Stimulated activated naive CD8-positive, alpha-beta T cell treated with anti-CD3 and anti-CD28 coated beads, Interleukin-15, Interleukin-2, amounts not matched to agents 100 ng/mL and 50 ng/mL, for 24 hours (primary cell): ENCODE results near the gene ARCN1.

Experiments used
- H3K27ac Mint-ChIP-seq: one replicate; pipeline ENCODE4 v1.8.0; 2021; ENCODE audit warnings: mild to moderate bottlenecking, mixed read lengths
- H3K27me3 Mint-ChIP-seq: one replicate; pipeline ENCODE4 v1.8.0; 2021; ENCODE audit warnings: mixed read lengths
- H3K36me3 Mint-ChIP-seq: one replicate; pipeline ENCODE4 v1.8.0; 2021; ENCODE audit warnings: low read depth, mixed read lengths
- H3K4me1 Mint-ChIP-seq: one replicate; pipeline ENCODE4 v1.8.0; 2021; ENCODE audit warnings: low read depth, mixed read lengths
- H3K4me3 Mint-ChIP-seq: one replicate; pipeline ENCODE4 v1.8.0; 2021; ENCODE audit warnings: mild to moderate bottlenecking, mixed read lengths
- H3K9me3 Mint-ChIP-seq: one replicate; pipeline ENCODE4 v1.8.0; 2021; ENCODE audit warnings: mixed read lengths

Gene ARCN1

GRCh38 chr11:118572061-118572980 is at the start of gene ARCN1:
TSS of gene ARCN1 (plus strand) at chr11:118572409. CDS start at chr11:118572548, 139 bp downstream.
- Mint-ChIP-seq H3K4me1 (peaks cover 53% of the 10 kb centered on the region), H3K27ac (peak within 1 kb of the TSS; percentile 96), H3K4me3 (peak within 1 kb of the TSS; percentile 100), H3K27me3 (no peaks in the 10 kb centered on the region), H3K9me3 (no peaks in the 10 kb centered on the region), H3K36me3 (peaks cover 16% of the 10 kb centered on the region)

GRCh38 chr11:118522571-118523072 is 49.6 kb upstream of the ARCN1 start:
- no peaks in the 10 kb centered on the region for H3K9me3 Mint-ChIP-seq
- peaks cover 46% of the 10 kb centered on the region for H3K36me3 Mint-ChIP-seq
- no peaks in the 10 kb centered on the region for H3K4me1 Mint-ChIP-seq
- no peak overlapping the region for H3K4me3 Mint-ChIP-seq
- H3K27me3 Mint-ChIP-seq = no peaks in the 10 kb centered on the region
- peak overlapping the region; percentile 13 for H3K27ac Mint-ChIP-seq

- no peak overlapping the region for H3K27ac Mint-ChIP-seq
- peaks cover 39% of the 10 kb centered on the region for H3K36me3 Mint-ChIP-seq
Observed at GRCh38 chr11:118524356-118524755, 47.9 kb upstream of the ARCN1 start.

GRCh38 chr11:118524757-118525470 is 47.3 kb upstream of the ARCN1 start:
- peaks cover 34% of the 10 kb centered on the region for H3K36me3 Mint-ChIP-seq
- H3K27me3 Mint-ChIP-seq = no peaks in the 10 kb centered on the region
- no peak overlapping the region for H3K4me3 Mint-ChIP-seq
- H3K9me3 Mint-ChIP-seq = no peaks in the 10 kb centered on the region
- peaks cover 9% of the 10 kb centered on the region for H3K4me1 Mint-ChIP-seq
- no peak overlapping the region for H3K27ac Mint-ChIP-seq

More at GRCh38 chr11:118524356-118524755, 47.9 kb upstream of the ARCN1 start:
- Mint-ChIP-seq H3K9me3 (no peaks in the 10 kb centered on the region), H3K4me1 (peaks cover 4% of the 10 kb centered on the region), H3K4me3 (no peak overlapping the region), H3K27me3 (no peaks in the 10 kb centered on the region)

- peaks cover 18% of the 10 kb centered on the region for H3K36me3 Mint-ChIP-seq
- no peak overlapping the region for H3K27ac Mint-ChIP-seq
- H3K27me3 Mint-ChIP-seq = no peaks in the 10 kb centered on the region
- peaks cover 19% of the 10 kb centered on the region for H3K4me1 Mint-ChIP-seq
- H3K9me3 Mint-ChIP-seq = no peaks in the 10 kb centered on the region
- H3K4me3 Mint-ChIP-seq = no peak overlapping the region
Observed at GRCh38 chr11:118526688-118527087, 45.5 kb upstream of the ARCN1 start.

GRCh38 chr11:118527109-118527508 is 45.1 kb upstream of the ARCN1 start, which contains the start of gene TTC36:
TSS of gene TTC36 (plus strand) at chr11:118527474. CDS start at chr11:118527495, 21 bp downstream.
- H3K27ac Mint-ChIP-seq = no peak within 1 kb of the TSS
- no peak within 1 kb of the TSS for H3K4me3 Mint-ChIP-seq
- H3K36me3 Mint-ChIP-seq = peaks cover 14% of the 10 kb centered on the region
- no peaks in the 10 kb centered on the region for H3K9me3 Mint-ChIP-seq
- peaks cover 22% of the 10 kb centered on the region for H3K4me1 Mint-ChIP-seq
- H3K27me3 Mint-ChIP-seq = no peaks in the 10 kb centered on the region

GRCh38 chr11:118528511-118528910 is 43.7 kb upstream of the ARCN1 start:
- Mint-ChIP-seq H3K36me3 (peaks cover 4% of the 10 kb centered on the region), H3K4me3 (peak overlapping the region; percentile 92), H3K4me1 (peaks cover 22% of the 10 kb centered on the region), H3K27ac (no peak overlapping the region), H3K9me3 (no peaks in the 10 kb centered on the region), H3K27me3 (no peaks in the 10 kb centered on the region)

- peak overlapping the region; percentile 92 for H3K4me3 Mint-ChIP-seq
- peak overlapping the region; percentile 78 for H3K27ac Mint-ChIP-seq
- peaks cover 22% of the 10 kb centered on the region for H3K4me1 Mint-ChIP-seq
- H3K27me3 Mint-ChIP-seq = no peaks in the 10 kb centered on the region
- no peaks in the 10 kb centered on the region for H3K36me3 Mint-ChIP-seq
- no peaks in the 10 kb centered on the region for H3K9me3 Mint-ChIP-seq
Observed at GRCh38 chr11:118529584-118530175, 42.5 kb upstream of the ARCN1 start.

GRCh38 chr11:118530180-118530682 is 42.0 kb upstream of the ARCN1 start:
- no peaks in the 10 kb centered on the region for H3K27me3 Mint-ChIP-seq
- H3K4me1 Mint-ChIP-seq = peaks cover 22% of the 10 kb centered on the region
- peak overlapping the region; percentile 92 for H3K4me3 Mint-ChIP-seq
- no peaks in the 10 kb centered on the region for H3K36me3 Mint-ChIP-seq
- peak overlapping the region; percentile 78 for H3K27ac Mint-ChIP-seq
- H3K9me3 Mint-ChIP-seq = no peaks in the 10 kb centered on the region

GRCh38 chr11:118530683-118531596 is 41.3 kb upstream of the ARCN1 start, which contains the start of gene TMEM25:
TSS of gene TMEM25 (plus strand) at chr11:118531192. CDS start at chr11:118531802, 610 bp downstream.
- Mint-ChIP-seq H3K4me1 (peaks cover 22% of the 10 kb centered on the region), H3K36me3 (no peaks in the 10 kb centered on the region), H3K4me3 (peak within 1 kb of the TSS; percentile 92), H3K27ac (peak within 1 kb of the TSS; percentile 89), H3K27me3 (no peaks in the 10 kb centered on the region), H3K9me3 (no peaks in the 10 kb centered on the region)

GRCh38 chr11:118531597-118532084 is 40.6 kb upstream of the ARCN1 start:
- Mint-ChIP-seq H3K4me1 (peaks cover 22% of the 10 kb centered on the region), H3K36me3 (no peaks in the 10 kb centered on the region), H3K9me3 (no peaks in the 10 kb centered on the region), H3K4me3 (peak overlapping the region; percentile 92), H3K27me3 (no peaks in the 10 kb centered on the region), H3K27ac (peak overlapping the region; percentile 89)

GRCh38 chr11:118532091-118532490 is 40.1 kb upstream of the ARCN1 start:
- Mint-ChIP-seq H3K4me3 (peak overlapping the region; percentile 92), H3K9me3 (no peaks in the 10 kb centered on the region), H3K27me3 (no peaks in the 10 kb centered on the region), H3K36me3 (no peaks in the 10 kb centered on the region), H3K27ac (peak overlapping the region; percentile 67), H3K4me1 (peaks cover 22% of the 10 kb centered on the region)

GRCh38 chr11:118532852-118533768 is 39.1 kb upstream of the ARCN1 start:
- Mint-ChIP-seq H3K36me3 (no peaks in the 10 kb centered on the region), H3K27ac (no peak overlapping the region), H3K9me3 (no peaks in the 10 kb centered on the region), H3K4me1 (peaks cover 22% of the 10 kb centered on the region), H3K27me3 (no peaks in the 10 kb centered on the region), H3K4me3 (peak overlapping the region; percentile 49)
